HuH-7 (cell line): Measurements from ENCODE around the gene ZNF26.
"Not testable (repeated sequence)": the region's sequence is repeated elsewhere in the genome, so short reads cannot be mapped to it uniquely, and the experiment has no call there.

ENCODE experiments used
- DNase-seq: peaks from one replicate; pipeline ENCODE4 v3.0.0; 2011; ENCODE audit warnings: low spot score

Gene ZNF26

DNA sequence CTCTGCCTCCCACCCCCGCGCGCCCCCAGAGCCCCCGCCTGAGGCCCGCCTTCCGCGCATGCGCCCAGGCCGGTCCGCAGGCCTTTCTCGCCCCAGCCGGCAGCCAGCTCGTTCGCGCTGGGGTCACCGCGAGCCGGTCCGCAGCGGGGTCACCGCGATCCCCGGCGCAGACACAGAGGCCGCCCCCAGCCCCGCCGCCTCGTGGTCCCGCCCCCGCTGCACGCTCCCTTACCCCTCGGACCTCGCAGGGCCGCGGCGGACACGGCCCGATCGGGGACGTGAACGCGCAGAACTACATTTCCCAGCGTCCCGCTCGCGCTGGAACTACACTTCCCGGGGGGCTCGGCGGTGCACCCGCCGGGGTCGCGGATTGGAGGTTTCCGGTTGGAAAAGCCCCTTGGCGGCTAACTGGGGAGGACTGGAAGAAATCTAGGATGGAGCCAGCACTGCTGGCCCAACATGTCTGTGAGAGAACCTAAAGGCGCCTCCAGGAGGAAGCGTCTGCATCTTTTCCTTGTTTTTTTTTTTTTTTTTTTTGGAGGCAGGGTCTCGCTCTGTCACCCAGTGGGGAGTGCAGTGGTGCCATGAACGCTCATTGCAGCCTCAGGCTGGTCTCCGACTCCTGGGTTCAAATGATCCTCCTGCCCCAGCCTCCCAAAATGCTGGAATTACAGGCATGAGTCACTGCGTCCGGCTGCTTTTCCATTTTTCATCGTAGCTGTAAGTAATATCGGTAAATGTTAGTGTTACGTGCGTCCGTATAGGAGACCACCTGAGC lies 30.0 kb upstream of the ZNF26 start, which contains the start of gene ZNF605:
TSS of gene ZNF605 (minus strand) at position 296 of the 778 bp plus-strand sequence. CDS start 10,671 bp downstream, outside the sequence.
- peak; percentile 92 for DNase-seq

DNA sequence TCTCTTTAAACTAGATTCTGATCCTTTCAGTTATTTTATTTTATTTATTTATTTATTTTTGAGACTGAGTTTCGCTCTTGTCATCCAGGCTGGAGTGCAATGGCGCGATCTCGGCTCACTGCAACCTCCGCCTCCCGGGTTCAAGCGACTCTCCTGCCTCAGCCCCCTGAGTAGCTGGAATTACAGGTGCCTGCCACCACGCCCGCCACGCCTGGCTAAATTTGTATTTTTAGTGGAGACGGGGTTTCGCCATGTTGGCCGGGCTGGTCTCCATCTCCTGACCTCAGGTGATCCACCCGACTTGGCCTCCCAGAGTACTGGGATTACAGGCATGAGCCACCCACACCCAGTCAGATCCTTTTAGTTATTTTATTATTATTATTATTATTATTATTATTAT lies 24.4 kb upstream of the ZNF26 start:
- DNase-seq: not testable (repeated sequence)

DNA sequence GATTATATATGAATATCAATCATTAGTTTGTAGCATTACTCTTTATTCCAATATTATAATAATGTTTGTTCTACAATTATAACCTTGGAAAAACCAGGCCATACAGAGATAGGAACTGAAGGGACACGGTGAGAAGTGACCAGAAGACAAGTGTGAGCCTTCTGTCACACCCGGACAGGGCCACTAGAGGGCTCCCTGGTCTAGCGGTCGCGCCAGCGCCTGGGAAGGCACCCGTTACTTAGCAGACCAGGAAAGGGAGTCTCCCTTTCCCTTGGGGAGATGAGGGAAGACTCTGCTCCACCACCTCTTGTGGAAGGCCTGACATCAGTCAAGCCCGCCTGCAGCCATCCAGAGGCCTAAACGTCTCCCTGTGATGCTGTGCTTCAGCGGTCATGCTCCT lies 22.2 kb upstream of the ZNF26 start:
- not testable (repeated sequence) for DNase-seq

DNA sequence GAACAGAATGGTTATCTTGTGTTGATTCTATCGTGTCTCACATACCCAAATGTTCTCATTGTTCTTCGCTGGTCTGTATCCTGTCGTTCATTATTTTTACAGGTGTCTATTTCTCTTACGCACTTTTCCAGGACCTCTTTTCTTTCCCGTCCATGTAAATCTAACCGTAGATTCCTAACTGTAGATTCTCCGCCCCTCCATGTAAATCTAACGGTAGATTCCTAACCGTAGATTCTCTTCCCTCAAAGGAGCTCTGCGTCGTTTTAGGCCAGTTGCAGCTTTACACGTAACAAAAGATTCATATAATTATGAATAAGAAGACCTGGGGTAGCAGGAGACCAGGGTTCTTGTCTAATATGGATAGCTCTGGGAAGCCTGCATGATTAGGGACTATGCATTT lies 20.4 kb upstream of the ZNF26 start:
- DNase-seq: no peak

DNA sequence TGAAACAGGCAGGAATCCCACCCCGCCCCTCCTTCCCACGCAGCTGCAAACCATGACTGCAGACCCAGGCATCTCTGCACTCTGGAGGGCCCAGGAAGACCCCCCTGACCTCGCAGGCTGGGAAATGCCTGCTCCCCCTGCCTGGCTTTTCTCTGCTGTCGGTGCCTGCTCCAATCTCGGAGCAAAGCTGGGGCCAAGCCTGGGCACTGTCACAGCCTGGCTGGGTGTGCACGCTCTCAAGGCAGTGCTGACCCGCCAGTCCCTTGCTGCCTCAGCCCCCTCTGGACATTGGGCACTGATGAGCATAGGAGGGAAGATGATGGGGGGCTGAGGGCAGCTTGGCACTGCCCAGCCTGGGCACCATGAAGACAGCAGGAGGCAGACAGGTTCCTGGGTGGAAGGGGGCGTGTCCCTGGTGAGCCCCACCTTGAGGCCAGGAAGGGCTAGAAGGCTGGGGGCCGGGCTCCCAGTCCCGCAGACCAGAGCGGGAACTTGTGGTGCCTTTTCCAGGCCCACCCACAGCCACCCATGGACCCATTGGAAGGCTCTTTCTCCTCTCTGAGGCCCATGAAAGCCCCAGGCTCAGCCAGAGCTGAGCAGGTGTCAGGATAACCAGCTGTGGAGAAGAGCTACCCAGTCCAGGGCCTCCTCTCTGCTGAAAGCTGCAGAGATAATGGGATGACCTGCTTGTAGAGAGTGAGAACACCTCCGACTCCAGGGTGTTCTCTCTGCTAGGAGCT lies 19.3 kb upstream of the ZNF26 start:
- DNase-seq: no peak

DNA sequence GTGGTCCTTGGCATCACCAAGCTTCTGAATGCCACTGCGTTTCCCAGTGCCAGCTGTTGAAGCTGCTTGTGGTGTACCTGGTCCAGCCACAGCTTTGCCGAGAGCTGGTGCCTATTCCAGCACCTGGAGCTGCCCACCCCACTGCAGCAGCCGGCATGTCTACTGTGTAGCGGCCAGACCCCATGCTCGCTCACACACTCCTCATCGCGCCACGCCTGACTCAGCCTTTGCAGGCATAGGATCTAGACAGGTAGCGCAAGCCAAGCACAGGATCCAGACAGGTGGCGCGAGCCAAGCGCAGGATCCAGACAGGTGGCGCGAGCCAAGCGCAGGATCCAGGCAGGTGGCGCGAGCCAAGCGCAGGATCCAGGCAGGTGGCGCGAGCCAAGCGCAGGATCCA lies 18.4 kb upstream of the ZNF26 start:
- DNase-seq: no peak

DNA sequence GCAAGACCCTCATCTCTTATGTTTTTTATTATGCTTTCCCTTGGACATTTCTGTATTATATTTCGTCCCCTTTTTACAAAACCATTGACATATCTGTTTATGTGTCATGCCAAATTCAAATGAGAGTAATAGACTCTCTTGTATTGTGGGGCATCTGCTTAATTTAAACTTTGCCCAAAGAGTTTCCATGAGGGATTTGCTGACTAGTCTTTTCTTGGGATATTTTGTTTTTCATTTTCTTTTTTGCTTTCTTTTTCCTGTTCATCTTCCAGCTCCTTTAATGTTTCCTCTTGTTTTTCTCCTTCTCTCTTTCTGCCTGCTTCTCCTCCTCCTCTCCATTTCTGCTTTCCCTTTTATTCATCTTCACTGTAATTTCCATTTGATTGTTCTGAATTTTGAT lies 13.8 kb upstream of the ZNF26 start:
- DNase-seq: no peak

DNA sequence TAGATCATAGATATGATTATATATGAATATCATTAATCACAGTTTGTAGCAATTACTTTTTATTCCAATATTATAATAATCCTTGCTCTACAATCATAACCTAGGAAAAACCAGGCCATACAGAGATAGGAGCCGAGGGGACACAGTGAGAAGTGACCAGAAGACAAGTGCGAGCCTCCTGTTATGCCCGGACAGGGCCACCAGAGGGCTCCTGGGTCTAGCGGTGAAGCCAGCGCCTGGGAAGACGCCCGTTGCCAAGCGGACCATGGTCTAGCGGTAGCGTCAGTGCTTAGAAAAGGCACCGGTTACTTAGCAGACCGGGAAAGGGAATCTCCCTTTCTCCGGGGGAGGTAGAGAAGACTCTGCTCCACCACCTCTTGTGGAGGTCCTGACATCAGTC lies 9.3 kb upstream of the ZNF26 start:
- not testable (repeated sequence) for DNase-seq

DNA sequence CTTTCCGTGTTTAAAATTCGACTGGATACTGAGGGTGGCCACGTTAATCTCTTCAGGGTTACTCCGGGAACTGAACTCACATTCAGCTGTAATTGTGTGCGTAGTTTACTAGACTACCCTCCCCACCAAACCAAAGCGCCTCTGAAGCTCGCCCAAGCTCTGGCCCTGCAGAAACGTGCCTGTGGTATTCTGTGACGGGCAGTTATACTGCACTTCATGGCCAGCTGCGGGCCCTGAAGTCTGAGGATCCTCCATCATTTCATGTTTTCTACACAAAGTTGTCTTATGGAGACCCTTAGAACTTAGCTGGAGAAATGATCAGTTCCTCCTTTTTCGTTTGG lies 688 bp downstream of the ZNF26 start:
- DNase-seq: no peak

DNA sequence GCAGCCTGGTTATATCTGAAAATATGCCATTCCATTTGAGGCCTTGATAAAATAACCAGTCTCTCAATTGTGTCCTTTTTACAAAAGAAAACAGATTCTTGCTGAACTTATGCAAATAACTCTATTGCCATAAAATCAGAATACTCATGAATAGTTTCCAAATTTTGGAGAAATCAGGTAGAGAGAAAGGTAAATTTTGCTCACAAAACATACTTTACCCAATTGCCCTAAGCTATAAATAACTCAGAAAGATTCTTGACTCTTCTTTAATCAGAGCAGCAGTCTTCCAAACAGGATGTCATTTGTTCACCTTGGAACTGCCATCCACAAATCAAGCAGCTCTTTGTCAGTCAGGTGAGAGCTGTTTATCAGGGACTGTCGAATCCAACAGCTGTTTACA lies 12.6 kb downstream of the ZNF26 start:
- no peak for DNase-seq

DNA sequence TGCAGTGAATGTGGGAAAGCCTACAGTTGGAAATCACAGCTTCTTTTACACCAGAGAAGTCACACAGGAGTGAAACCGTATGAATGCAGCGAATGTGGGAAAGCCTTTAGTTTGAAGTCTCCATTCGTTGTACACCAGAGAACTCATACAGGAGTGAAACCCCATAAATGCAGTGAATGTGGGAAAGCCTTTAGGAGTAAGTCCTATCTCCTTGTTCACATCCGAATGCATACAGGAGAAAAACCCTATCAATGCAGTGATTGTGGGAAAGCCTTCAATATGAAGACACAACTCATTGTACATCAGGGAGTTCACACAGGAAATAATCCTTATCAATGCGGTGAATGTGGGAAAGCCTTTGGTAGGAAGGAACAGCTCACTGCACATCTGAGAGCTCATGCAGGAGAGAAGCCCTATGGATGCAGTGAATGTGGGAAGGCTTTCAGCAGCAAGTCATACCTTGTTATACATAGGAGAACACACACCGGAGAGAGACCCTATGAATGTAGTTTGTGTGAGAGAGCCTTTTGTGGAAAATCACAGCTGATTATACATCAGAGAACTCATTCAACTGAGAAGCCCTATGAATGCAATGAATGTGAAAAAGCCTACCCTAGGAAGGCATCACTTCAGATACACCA lies 24.6 kb downstream of the ZNF26 start:
- DNase-seq: no peak

DNA sequence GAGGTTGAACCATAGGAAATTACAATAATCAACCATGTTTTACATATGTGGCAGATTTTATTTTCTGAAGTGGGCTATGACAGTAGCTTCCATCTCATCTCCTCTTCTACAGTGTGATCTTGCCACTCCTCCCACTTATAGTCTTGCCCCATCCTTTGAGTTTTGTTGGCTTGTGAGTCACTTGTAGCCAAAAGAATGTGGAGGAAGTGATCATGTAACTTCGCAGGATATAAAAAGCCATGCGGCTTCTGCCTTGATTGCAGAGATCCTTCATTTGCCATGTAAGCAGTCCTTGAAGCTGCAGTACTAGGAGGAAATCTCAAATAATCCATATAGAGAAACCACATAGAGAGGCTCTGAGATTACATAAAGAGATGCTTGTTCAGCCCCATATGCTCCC lies 37.4 kb downstream of the ZNF26 start:
- DNase-seq: no peak

DNA sequence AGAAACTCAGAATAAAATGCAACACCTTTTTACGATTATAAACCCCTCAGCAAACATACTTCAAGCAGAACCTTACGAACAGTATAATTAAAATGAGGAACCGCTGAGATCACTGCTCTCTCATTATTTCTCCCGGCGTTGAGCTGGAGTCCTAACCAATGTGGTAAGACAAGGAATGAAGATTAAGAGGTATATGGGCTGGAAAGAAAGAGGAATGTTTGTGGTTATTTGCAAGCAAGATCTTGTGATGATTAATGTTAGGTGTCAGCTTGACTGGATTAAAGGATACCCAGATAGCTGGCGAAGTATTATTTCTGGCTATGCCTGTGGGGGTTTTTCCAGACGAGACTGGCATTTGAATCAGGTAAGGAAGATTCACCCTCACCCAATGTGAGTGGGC lies 40.8 kb downstream of the ZNF26 start:
- DNase-seq: no peak

DNA sequence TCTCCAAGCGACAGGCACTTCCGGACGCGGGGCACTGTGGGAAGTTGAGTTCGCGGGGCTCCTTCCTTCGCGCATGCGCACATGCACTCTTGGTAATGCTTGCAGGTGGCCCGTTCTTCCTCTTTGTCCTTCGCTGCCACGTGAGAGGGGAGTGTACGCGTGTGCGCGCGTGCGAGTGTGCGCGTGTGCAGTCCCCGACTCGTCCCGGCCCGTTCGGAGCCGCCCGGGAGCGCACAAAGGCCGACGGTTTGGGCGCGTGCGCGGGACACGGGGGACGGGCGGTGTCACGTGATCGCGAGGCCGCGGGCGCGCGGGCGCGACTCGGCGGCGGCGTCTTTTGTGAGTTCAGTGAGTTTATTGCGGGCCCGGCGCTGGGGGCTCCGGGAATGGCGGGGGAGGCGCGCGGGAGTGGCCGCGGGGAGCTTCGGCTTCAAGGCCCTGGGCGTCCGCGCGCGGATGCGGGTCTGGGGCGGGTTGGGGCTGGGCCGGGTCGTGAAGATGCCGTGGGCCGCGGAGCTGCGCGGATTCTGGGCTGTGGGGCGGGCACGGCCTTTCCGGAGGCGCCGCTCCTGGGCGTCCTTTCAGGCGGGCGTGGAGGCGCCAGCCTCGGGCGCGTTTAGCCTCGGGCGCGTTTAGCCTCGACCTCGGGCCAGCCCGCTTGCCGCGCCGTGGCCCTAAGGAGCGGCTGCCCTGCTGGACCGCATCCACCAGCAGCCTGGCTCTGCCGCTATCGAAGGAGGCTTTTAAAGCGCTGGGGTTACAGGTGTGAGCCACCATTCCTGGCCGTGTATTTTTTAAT lies 51.2 kb downstream of the ZNF26 start, which contains the start of gene ZNF84:
TSS of gene ZNF84 (plus strand) at position 303 of the 799 bp plus-strand sequence. CDS start 3,959 bp downstream, outside the sequence.
- DNase-seq: peak; percentile 76

DNA sequence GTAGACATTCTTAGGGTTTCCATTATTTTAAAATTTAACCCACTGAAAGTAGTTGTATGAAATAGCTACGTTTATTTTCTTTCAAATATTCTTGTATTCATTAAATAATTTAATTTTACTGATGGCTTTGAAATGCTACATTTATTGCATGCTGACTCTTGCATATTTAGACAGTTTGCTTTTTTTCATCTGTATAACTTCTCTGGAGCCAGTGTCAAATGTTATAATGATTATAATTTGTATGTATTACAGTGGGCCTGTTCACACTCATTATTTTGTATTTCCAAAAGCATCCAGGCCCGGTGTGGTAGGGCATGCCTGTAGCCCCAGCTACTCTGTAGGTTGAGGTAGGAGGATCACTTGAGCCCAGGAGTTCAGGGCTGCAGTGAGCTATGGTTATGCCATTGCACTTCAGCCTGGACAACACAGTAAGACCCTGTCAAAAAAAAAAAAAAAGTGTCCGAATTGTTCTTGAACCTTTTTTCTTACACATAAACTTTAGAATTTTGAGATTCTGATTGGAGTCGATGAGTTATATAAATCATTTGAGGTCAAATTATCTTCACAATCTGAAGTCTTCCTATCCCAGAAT lies 52.0 kb downstream of the ZNF26 start:
- DNase-seq: no peak

DNA sequence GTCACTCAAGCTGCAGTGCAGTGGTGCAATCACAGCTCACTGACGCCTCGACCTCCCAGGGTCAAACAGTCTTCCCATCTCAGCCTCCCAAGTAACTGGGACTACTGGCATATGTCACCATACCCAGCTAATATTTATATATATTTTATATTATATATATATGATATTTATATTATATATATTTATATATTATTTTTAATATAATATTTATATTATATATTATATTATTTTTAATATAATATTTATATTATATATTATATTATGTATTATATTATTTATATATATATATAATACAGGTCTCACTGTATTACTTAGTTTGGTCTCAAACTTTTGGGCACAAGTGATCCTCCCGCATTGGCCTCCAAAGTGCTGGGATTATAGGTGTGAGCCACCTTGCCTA lies 60.5 kb downstream of the ZNF26 start:
- no peak for DNase-seq

DNA sequence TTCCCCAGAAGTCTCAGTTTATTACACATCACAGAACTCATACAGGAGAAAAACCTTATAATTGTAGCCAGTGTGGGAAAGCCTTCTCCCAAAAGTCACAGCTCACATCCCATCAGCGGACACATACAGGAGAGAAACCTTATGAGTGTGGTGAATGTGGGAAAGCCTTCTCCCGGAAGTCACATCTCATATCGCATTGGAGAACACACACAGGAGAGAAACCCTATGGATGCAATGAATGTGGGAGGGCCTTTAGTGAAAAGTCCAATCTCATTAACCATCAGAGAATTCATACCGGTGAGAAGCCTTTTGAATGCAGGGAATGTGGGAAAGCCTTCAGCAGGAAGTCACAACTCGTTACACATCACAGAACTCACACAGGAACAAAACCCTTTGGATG lies 71.3 kb downstream of the ZNF26 start:
- no peak for DNase-seq

DNA sequence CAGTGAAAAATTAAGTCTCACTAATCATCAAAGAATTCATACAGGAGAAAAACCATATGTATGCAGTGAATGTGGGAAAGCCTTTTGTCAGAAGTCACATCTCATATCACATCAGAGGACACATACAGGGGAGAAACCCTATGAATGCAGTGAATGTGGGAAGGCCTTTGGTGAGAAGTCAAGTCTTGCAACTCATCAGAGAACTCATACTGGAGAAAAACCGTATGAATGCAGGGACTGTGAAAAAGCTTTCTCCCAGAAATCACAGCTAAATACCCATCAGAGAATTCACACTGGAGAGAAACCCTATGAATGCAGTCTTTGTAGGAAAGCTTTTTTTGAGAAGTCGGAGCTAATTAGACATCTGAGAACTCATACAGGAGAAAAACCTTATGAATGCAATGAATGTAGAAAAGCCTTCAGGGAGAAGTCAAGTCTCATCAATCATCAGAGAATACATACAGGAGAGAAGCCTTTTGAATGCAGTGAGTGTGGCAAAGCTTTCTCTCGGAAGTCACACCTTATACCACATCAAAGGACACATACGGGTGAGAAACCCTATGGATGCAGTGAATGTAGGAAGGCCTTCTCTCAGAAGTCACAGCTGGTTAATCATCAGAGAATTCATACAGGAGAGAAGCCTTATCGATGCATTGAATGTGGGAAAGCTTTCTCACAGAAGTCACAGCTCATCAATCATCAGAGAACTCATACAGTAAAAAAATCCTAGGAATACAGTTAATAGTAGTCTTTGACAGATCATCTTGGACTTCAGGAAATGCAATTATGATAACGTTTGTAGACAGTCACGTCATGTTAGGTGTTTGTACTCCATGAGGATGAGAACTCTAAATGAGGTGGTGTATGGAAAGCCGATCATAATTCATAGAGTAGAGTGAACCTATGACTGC lies 72.3 kb downstream of the ZNF26 start:
- no peak for DNase-seq

DNA sequence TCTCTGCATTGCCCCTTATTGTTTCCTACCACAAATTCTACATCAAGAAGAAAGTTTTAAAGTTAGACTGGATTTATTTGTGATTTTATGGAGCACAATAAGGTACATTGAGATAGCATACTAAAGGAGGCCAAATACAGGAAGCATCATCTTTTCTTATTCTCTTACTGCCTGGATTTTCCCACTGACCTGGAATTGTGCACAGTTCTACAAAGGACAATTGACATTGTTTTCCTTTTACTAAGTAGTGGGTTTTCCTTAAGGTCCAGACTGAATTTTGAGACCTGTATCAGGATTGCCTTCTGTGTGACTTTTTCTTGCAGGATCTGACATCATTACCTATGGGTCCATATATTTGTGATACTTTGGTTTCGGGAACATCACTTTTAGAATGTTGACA lies 75.8 kb downstream of the ZNF26 start:
- DNase-seq: no peak

DNA sequence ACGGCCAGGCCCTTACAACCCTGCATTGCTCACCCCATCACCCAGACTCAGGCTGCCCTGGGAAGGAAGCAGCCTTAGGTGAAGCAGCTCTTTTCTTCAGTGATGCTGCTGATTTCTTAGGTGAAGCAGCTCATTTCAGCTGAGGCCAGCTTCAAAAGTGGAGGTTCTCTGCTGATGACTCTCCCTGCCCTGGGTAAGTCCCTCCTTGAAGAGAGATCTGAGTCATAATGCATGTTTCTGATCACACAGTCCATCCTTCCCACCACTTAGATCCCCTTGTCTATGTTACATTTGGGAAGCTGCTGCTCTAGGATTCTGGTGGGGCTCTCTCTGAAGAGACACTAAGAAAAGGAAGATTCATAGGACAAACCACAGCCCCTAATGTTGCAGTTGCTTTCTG lies 77.4 kb downstream of the ZNF26 start:
- DNase-seq: no peak

DNA sequence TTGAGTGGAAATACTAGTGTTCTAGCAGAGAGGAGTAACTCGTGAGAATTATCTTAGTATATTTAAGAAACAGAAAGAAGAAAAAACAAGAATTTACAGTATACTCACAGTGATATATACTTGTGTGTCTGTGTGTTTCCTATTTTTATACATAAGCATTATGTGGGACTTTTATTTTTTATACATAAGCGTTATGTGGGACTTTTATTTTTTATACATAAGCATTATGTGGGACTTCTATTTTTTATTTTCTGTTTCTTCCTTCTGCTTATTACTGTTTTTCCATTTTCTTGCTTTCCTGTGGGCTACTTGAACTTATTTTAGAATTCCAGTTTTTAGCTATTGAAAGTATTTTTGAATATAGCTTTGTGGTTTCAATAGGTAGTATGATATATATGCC lies 87.7 kb downstream of the ZNF26 start:
- no peak for DNase-seq
